Measurements from ENCODE around the gene TLN1. TPM values are rescaled to one million over a fixed set of nuclear protein-coding genes. Genes with fewer than 3 reads are reported as not detected.

The TLN1 gene
- total and polyA plus RNA-seq, 2 of the 4 experiments (the other 2 are of a cell fraction) = 228 to 346 TPM

DNA sequence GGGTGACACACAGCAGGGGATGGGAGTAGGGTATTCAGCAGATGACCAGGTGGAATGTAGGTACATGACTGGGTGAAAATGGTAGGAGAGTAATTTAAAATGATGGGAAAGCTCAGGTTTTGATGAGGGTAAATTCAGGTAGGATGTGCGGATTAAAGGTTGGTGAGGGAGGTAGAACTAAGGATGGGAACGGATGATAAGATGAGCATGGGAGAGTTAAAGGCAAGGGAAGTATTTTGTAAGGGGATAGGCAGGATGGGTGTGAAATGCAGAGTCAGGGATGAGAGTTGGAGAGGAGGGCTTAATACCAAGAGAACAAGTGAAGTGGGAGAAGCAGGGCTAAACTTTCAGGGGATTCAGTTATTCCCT lies 1.5 kb downstream of the TLN1 start:
- Histone ChIP-seq H3K4me3 (ENCODE audit: insufficient read depth, low read depth, low read length) (peak overlapping the region; percentile 99), H3K56ac (ENCODE audit: extremely low read depth, insufficient read depth, low read length) (peak overlapping the region; percentile 98), H3K14ac (replicated peaks; ENCODE audit: low read depth, low read length) (peak overlapping the region; percentile 99), H3K79me1 (ENCODE audit: low read depth in 1 of 2, low read length in 2 of 2) (peaks cover 17 to 73% of the 10 kb centered on the region in 2 experiments), H3K18ac (ENCODE audit: low read depth, low read length) (peak overlapping the region; percentile 79), H3K4me1 (ENCODE audit: control insufficient read depth, insufficient read depth, low read length) (peaks cover 25% of the 10 kb centered on the region), H2AK9ac (replicated peaks; ENCODE audit: low read depth, low read length, poor library complexity) (peak overlapping the region; percentile 94), H3K9ac (ENCODE audit: low read depth, low read length) (peak overlapping the region; percentile 99), H4K20me1 (ENCODE audit: insufficient read depth, low read length) (peaks cover 28% of the 10 kb centered on the region), H3K9me1 (ENCODE audit: insufficient read depth, low read length) (peaks cover 5% of the 10 kb centered on the region; the same call in 1 of the 2 replicates), H4K8ac (ENCODE audit: low read depth in 2 of 2, low read length in 2 of 2) (peak overlapping the region; percentile 82 to 91), H2BK120ac (ENCODE audit: low read depth, low read length) (peak overlapping the region; percentile 80), H2AK5ac (ENCODE audit: low read depth, low read length) (peak overlapping the region; percentile 98), H3K27me3 (ENCODE audit: control insufficient read depth, insufficient read depth, low read length) (no peaks in the 10 kb centered on the region), H3K23ac (ENCODE audit: low read depth, low read length) (peak overlapping the region; percentile 100), H2AFZ (replicated peaks; ENCODE audit: low read length, poor library complexity) (no peak overlapping the region), H3K9me3 (ENCODE audit: control insufficient read depth, insufficient read depth, low read length) (no peaks in the 10 kb centered on the region), H2BK5ac (ENCODE audit: low read depth, low read length, poor library complexity, severe bottlenecking) (peak overlapping the region; percentile 96), H3K4me2 (ENCODE audit: low read depth, low read length) (peak overlapping the region; percentile 96), H2BK20ac (ENCODE audit: low read depth, low read length) (peak overlapping the region; percentile 66), H3K27ac (ENCODE audit: insufficient read depth, low read length) (peak overlapping the region; percentile 90), H2BK15ac (ENCODE audit: low read depth, low read length) (peak overlapping the region; percentile 67), H3K4ac (ENCODE audit: low read depth, low read length) (peak overlapping the region; percentile 99), H3K36me3 (ENCODE audit: control insufficient read depth, insufficient read depth, low read length) (peaks cover 6% of the 10 kb centered on the region), H4K5ac (ENCODE audit: low read depth, low read length) (peak overlapping the region; percentile 57), H4K91ac (ENCODE audit: insufficient read depth, low read depth, low read length) (peak overlapping the region; percentile 99)
- 79 to 100% methylated on average over 2 of the region's 2 CpGs for WGBS, 2 experiments (ENCODE audit: extremely low coverage in 2 of 2, insufficient read length in 1 of 2)
- POLR2A ChIA-PET (ENCODE audit: unreplicated experiment) = interaction anchor here (0.6 kb wide), 1 partner anchor 733 kb away, joined by 3 read pairs; no protein-coding TSS in a partner anchor
- no TSS peak for BruUV-seq (replicated peaks)
- TF ChIP-seq, protein P1, sequence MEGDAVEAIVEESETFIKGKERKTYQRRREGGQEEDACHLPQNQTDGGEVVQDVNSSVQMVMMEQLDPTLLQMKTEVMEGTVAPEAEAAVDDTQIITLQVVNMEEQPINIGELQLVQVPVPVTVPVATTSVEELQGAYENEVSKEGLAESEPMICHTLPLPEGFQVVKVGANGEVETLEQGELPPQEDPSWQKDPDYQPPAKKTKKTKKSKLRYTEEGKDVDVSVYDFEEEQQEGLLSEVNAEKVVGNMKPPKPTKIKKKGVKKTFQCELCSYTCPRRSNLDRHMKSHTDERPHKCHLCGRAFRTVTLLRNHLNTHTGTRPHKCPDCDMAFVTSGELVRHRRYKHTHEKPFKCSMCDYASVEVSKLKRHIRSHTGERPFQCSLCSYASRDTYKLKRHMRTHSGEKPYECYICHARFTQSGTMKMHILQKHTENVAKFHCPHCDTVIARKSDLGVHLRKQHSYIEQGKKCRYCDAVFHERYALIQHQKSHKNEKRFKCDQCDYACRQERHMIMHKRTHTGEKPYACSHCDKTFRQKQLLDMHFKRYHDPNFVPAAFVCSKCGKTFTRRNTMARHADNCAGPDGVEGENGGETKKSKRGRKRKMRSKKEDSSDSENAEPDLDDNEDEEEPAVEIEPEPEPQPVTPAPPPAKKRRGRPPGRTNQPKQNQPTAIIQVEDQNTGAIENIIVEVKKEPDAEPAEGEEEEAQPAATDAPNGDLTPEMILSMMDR (conservative IDR thresholded peaks at IDR 0.05; ENCODE audit: low read depth, low read length) = no peak
- TF ChIP-seq MXI1 (IDR thresholded peaks at IDR 0.05; ENCODE audit: borderline replicate concordance, low read depth, low read length) (no peak), POLR2A (IDR thresholded peaks at IDR 0.05; ENCODE audit: low read depth, low read length) (0 out of 2 replicates have a peak, but pooled peaks have one; percentile 18)
- intact Hi-C loops (cut with micrococcal nuclease) = no loop called here
- CTCF ChIA-PET = no interaction called here
- ATAC-seq (ENCODE audit: low read depth) = no peak
- dilution Hi-C loops (cut with HindIII; ENCODE audit: low sequenced_read_pairs, unreplicated experiment) = no loop called here
- in situ Hi-C loops (cut with MboI; ENCODE audit: low sequenced_read_pairs) = no loop called here
- DNase-seq = no peak
